ENCODE measurements around the gene MS4A6A. TPM values are rescaled to one million over a fixed set of nuclear protein-coding genes. Genes with fewer than 3 reads are reported as not detected.
A peak's percentile ranks its signal among the peaks of the same experiment; 100 is the strongest.
"Not testable (repeated sequence)": the region's sequence is repeated elsewhere in the genome, so short reads cannot be mapped to it uniquely, and the experiment has no call there.

Gene MS4A6A
- total RNA-seq, 2 experiments from 2014 or later, result not detected

GRCh38 chr11:60197442-60197841 lies 14.6 kb upstream of the MS4A6A start:
- peaks cover 7% of the 10 kb centered on the region for H3K9me3 Mint-ChIP-seq
- peaks cover 12% of the 10 kb centered on the region for H3K27me3 Mint-ChIP-seq
- POLR2A ChIA-PET, result no interaction called here
- CTCF ChIA-PET, result no interaction called here
- H3K4me1 Mint-ChIP-seq, result peaks cover 5% of the 10 kb centered on the region
- no peaks in the 10 kb centered on the region for H3K36me3 Mint-ChIP-seq (ENCODE audit: low read depth)
- no peak overlapping the region for H3K27ac Mint-ChIP-seq
- DNase-seq, result no peak
- H3K4me3 Mint-ChIP-seq, result no peak overlapping the region

- no peak for DNase-seq
- no peak overlapping the region for H3K4me3 Mint-ChIP-seq
- ChIA-PET CTCF (interaction anchor here (0.6 kb wide), 1 partner anchor 235 kb away, joined by 3 read pairs; no protein-coding TSS in a partner anchor), POLR2A (no interaction called here)
- peaks cover 13% of the 10 kb centered on the region for H3K9me3 Mint-ChIP-seq
- no peaks in the 10 kb centered on the region for H3K36me3 Mint-ChIP-seq (ENCODE audit: low read depth)
- H3K27me3 Mint-ChIP-seq, result peaks cover 12% of the 10 kb centered on the region
- no peak overlapping the region for H3K27ac Mint-ChIP-seq
- H3K4me1 Mint-ChIP-seq, result peaks cover 5% of the 10 kb centered on the region
Measured at GRCh38 chr11:60195923-60196368, 13.1 kb upstream of the MS4A6A start.

DNA sequence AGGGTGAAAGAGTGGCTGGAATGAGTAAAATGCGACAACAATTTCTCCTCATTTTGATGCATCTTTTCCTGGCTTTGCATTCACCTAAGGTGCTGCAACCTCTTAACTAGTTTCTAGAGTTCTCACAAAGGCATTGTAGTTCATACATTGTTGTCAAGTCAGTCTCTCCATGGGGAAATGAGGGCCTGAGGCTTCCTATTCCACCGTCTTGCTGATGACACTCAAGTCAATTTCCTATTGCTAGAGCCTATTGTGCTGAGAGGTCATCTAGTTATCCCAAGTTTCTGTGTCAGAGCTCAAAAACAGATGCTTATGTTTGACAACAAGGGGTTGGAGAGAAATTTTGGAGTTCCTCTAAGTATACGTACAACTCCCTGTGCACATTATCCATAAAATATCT lies 11.6 kb upstream of the MS4A6A start:
- H3K27ac Mint-ChIP-seq, result no peak overlapping the region
- H3K4me3 Mint-ChIP-seq, result no peak overlapping the region
- H3K4me1 Mint-ChIP-seq, result peaks cover 5% of the 10 kb centered on the region
- ChIA-PET CTCF (no interaction called here), POLR2A (no interaction called here)
- no peaks in the 10 kb centered on the region for H3K36me3 Mint-ChIP-seq (ENCODE audit: low read depth)
- peaks cover 13% of the 10 kb centered on the region for H3K9me3 Mint-ChIP-seq
- DNase-seq, result no peak
- peaks cover 12% of the 10 kb centered on the region for H3K27me3 Mint-ChIP-seq

DNA sequence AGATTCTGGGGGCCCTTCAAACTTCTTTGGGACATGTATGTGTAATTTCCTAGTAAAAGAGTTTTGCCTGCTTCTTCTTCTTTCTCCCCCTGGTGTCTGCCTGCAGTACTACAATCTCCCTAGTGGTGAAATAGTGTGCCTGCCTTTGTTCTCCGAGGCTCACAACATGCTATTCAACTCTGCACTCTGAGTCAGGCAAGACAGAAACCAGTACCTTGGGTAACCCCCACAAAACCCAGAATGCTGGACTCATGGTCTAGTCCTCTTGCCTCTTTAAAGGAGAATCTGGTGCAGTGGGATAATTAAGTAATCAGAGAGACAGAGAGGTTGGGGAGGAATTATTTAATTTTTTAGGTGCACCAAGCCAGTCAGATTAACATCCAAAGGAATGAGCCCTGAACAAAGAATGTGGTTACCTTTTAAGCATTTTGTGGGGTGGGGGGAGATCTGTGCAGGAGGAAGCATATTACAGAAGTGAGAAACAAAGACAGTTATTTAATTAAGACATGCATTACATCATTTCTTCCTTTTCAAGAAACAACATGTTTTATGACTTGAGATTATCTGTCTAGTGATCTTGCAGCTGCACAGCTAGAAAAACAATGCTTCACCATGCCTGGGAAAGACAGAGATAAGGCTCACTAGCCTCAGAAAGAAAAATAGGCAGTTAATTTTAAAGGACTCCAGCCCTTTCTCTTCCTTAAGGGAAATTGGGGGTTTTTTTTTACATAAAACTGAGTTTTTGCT lies 11.0 kb upstream of the MS4A6A start:
- peaks cover 5% of the 10 kb centered on the region for H3K4me1 Mint-ChIP-seq
- no peak overlapping the region for H3K4me3 Mint-ChIP-seq
- H3K27ac Mint-ChIP-seq, result no peak overlapping the region
- H3K9me3 Mint-ChIP-seq, result peaks cover 13% of the 10 kb centered on the region
- no peaks in the 10 kb centered on the region for H3K36me3 Mint-ChIP-seq (ENCODE audit: low read depth)
- peak; percentile 64 for DNase-seq
- POLR2A ChIA-PET, result no interaction called here
- peaks cover 12% of the 10 kb centered on the region for H3K27me3 Mint-ChIP-seq
- CTCF ChIA-PET, result no interaction called here

GRCh38 chr11:60192564-60192963 lies 9.7 kb upstream of the MS4A6A start:
- H3K27me3 Mint-ChIP-seq; DNase-seq; H3K4me1 Mint-ChIP-seq; POLR2A ChIA-PET; H3K4me3 Mint-ChIP-seq; H3K27ac Mint-ChIP-seq; H3K36me3 Mint-ChIP-seq (ENCODE audit: low read depth): not testable (repeated sequence)
- H3K9me3 Mint-ChIP-seq, result peaks cover 13% of the 10 kb centered on the region
- CTCF ChIA-PET, result interaction anchor here (0.7 kb wide), 1 partner anchor 1526 kb away, joined by 6 read pairs; no protein-coding TSS in a partner anchor

DNA sequence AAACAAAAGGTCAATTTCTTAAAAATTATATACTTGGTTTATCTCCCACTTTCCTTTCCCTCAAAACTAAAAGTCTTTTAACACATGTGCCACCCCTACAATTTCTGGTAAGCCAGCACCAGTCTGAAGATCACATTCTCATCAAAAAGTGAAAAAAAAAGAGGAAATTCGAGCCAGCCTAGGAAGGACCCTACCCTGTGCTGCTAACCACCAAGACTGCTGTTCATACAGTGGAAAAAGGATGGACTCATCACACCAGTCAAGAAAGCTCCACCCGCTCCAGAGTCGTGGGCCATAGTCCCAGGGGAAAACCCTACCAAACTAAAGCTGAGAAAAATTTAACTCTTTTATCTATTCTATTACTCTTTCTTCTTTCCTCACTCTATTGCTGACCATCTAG lies 5.6 kb upstream of the MS4A6A start:
- H3K36me3 Mint-ChIP-seq (ENCODE audit: low read depth); H3K27me3 Mint-ChIP-seq; CTCF ChIA-PET; H3K27ac Mint-ChIP-seq; H3K4me1 Mint-ChIP-seq; H3K4me3 Mint-ChIP-seq; DNase-seq; POLR2A ChIA-PET: not testable (repeated sequence)
- peaks cover 14% of the 10 kb centered on the region for H3K9me3 Mint-ChIP-seq

DNA sequence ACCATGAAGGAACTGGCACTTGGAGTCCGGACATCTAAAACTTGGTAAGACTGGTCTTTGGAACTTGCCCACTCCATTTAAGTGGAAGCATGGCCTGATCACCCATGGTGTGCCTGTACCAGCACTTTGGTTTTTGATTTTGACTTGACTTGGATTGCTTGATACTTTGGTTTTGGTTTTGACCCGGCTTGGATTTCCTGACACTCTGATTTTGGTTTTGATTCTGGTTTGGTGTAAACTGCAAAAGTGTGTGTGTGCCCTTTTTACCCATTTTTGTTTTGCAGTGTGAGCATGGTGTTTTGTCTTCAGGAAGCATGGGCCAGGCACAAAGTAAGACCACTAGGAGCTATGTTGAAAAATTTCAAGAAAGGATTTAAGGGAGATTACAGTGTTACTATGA lies 3.2 kb upstream of the MS4A6A start:
- H3K27ac Mint-ChIP-seq; POLR2A ChIA-PET; H3K36me3 Mint-ChIP-seq (ENCODE audit: low read depth); H3K9me3 Mint-ChIP-seq; H3K4me1 Mint-ChIP-seq; DNase-seq; CTCF ChIA-PET; H3K4me3 Mint-ChIP-seq; H3K27me3 Mint-ChIP-seq: not testable (repeated sequence)

- H3K9me3 Mint-ChIP-seq; CTCF ChIA-PET; H3K4me1 Mint-ChIP-seq; H3K36me3 Mint-ChIP-seq (ENCODE audit: low read depth); POLR2A ChIA-PET; DNase-seq; H3K27ac Mint-ChIP-seq; H3K27me3 Mint-ChIP-seq; H3K4me3 Mint-ChIP-seq: not testable (repeated sequence)
Measured at GRCh38 chr11:60185512-60185827, 2.6 kb upstream of the MS4A6A start.

GRCh38 chr11:60184824-60185511 lies 2.1 kb upstream of the MS4A6A start:
- no peak overlapping the region for H3K4me3 Mint-ChIP-seq
- peaks cover 3% of the 10 kb centered on the region for H3K27me3 Mint-ChIP-seq
- POLR2A ChIA-PET, result no interaction called here

DNA sequence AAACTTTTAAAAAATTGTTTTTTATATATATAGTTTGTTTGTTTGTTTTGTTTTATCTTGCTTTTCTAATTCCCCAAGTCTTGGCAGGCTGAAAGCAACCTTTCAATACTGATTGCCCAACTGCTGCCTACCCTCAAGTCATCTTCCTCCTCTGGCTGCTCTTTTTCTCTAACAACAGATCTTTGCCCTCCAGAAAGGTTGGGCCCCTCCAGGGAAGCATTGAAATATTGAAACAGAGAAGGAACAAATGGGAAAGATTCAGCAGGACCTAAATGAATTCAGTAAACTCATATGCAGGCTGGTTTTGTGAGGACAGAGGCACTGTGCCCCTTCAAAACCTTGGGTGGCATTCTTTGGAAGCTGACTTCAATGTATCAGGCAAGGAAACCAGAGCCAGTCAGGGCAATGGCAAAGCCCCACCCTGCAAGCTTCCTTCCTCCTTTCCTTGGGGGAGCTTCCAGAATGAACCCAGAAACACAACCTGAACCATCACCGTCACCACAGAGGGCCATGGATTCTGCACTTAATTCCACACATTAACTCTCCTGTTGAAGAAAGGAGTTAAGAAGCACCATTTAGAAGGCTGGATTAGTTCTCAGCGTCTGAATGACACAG lies 815 bp upstream of the MS4A6A start:
- Mint-ChIP-seq H3K36me3 (ENCODE audit: low read depth) (no peaks in the 10 kb centered on the region), H3K4me1 (peaks cover 3% of the 10 kb centered on the region), H3K27me3 (peaks cover 3% of the 10 kb centered on the region), H3K9me3 (peaks cover 2% of the 10 kb centered on the region), H3K27ac (no peak overlapping the region), H3K4me3 (no peak overlapping the region)
- DNase-seq, result no peak
- ChIA-PET CTCF (no interaction called here), POLR2A (no interaction called here)

More at GRCh38 chr11:60184824-60185511, 2.1 kb upstream of the MS4A6A start:
- no peak overlapping the region for H3K27ac Mint-ChIP-seq
- CTCF ChIA-PET, result no interaction called here
- no peak for DNase-seq
- H3K4me1 Mint-ChIP-seq, result peaks cover 3% of the 10 kb centered on the region
- H3K9me3 Mint-ChIP-seq, result peaks cover 2% of the 10 kb centered on the region
- no peaks in the 10 kb centered on the region for H3K36me3 Mint-ChIP-seq (ENCODE audit: low read depth)

GRCh38 chr11:60175860-60176275 lies 7.0 kb downstream of the MS4A6A start:
- no peaks in the 10 kb centered on the region for H3K36me3 Mint-ChIP-seq (ENCODE audit: low read depth)
- H3K4me3 Mint-ChIP-seq, result no peak overlapping the region
- no peaks in the 10 kb centered on the region for H3K9me3 Mint-ChIP-seq
- no peaks in the 10 kb centered on the region for H3K4me1 Mint-ChIP-seq
- CTCF ChIA-PET, result no interaction called here
- no peak overlapping the region for H3K27ac Mint-ChIP-seq
- DNase-seq, result no peak
- no peaks in the 10 kb centered on the region for H3K27me3 Mint-ChIP-seq
- POLR2A ChIA-PET, result no interaction called here

DNA sequence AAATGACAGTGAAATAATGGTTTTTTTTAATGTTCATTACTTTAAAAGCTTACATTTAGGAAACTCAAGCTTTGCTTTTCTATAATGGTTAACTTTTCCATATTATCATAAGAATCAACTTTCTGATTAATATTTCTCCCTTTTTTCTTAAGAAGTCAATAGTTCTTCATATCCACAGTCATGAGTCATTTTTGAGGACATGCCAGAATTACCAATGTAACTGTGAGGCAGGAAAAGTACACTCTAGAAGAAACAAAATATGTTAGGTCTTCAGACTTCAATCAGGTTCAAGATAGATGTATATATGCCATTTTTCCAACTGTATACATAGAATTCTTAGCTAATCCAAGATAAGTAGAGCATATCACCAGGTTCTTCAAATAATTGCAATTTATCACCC lies 10.9 kb downstream of the MS4A6A start:
- ChIA-PET CTCF (interaction anchor here (0.6 kb wide), 2 partner anchors 719 to 1922 kb away, joined by 3 to 4 read pairs; no protein-coding TSS in a partner anchor), POLR2A (no interaction called here)
- Mint-ChIP-seq H3K4me1 (no peaks in the 10 kb centered on the region), H3K27me3 (peaks cover 5% of the 10 kb centered on the region), H3K36me3 (ENCODE audit: low read depth) (no peaks in the 10 kb centered on the region), H3K4me3 (no peak overlapping the region), H3K9me3 (peaks cover 13% of the 10 kb centered on the region), H3K27ac (no peak overlapping the region)
- DNase-seq, result no peak

- Mint-ChIP-seq H3K27ac (no peak overlapping the region), H3K4me3 (no peak overlapping the region), H3K9me3 (peaks cover 16% of the 10 kb centered on the region), H3K36me3 (ENCODE audit: low read depth) (no peaks in the 10 kb centered on the region), H3K27me3 (peaks cover 5% of the 10 kb centered on the region), H3K4me1 (peaks cover 2% of the 10 kb centered on the region)
- ChIA-PET POLR2A (no interaction called here), CTCF (no interaction called here)
- no peak for DNase-seq
Measured at GRCh38 chr11:60170566-60170965, 12.3 kb downstream of the MS4A6A start.

Measured in activated CD4-positive, alpha-beta T cell treated with anti-CD3 and anti-CD28 coated beads, Interleukin-2, amount 10 ng/mL, durations not matched to agents 7 days and 5 days (primary cell).